GM21390 (cell line): ENCODE measurements around the gene MAU2.

Source experiments
- ATAC-seq: cut with Tn5 transposase; IDR thresholded peaks from one replicate; pipeline ENCODE4 v1.9.1; 2021; ENCODE audit not compliant: unreplicated experiment

The MAU2 gene, protein sequence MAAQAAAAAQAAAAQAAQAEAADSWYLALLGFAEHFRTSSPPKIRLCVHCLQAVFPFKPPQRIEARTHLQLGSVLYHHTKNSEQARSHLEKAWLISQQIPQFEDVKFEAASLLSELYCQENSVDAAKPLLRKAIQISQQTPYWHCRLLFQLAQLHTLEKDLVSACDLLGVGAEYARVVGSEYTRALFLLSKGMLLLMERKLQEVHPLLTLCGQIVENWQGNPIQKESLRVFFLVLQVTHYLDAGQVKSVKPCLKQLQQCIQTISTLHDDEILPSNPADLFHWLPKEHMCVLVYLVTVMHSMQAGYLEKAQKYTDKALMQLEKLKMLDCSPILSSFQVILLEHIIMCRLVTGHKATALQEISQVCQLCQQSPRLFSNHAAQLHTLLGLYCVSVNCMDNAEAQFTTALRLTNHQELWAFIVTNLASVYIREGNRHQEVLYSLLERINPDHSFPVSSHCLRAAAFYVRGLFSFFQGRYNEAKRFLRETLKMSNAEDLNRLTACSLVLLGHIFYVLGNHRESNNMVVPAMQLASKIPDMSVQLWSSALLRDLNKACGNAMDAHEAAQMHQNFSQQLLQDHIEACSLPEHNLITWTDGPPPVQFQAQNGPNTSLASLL

DNA sequence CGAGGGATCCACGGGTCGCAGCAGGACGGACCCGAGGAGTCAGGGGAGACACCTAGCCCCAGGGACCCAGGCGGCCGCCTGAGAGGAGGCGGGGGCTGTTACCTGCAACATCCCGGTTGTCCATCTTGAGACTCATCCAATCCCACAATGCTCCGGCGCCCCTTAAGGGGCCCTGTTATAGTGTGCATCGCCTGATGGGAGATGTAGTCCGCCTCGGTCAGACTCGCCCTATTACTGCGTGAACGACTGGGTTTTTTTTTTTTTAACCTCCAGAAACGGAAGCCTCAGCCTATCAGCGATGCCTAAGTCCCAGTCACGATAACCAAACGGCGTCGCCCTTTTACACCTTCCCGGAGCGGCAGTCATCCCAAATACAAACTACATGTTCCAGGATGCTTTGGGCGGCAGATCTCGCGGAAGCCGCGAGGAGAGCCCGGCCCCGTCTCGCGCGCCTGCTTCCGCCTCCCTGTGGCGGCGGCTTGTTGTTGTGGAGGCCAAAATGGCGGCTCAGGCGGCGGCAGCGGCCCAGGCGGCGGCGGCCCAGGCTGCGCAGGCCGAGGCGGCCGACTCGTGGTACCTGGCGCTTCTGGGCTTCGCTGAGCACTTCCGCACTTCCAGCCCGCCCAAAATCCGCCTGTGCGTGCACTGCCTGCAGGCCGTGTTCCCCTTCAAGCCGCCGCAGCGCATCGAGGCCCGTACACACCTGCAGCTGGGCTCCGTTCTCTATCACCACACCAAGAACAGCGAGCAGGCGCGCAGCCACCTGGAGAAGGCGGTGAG is at the start of gene MAU2, which contains the start of gene SUGP1:
Gene MAU2, plus strand, starts transcription at position 469 of the 780 bp plus-strand sequence. Its CDS starts 31 bp downstream, at position 500.
Gene SUGP1, minus strand, starts transcription at position 149 of the 780 bp plus-strand sequence. Its CDS starts 13 bp downstream, at position 136.
- ATAC-seq = peak; percentile 90

DNA sequence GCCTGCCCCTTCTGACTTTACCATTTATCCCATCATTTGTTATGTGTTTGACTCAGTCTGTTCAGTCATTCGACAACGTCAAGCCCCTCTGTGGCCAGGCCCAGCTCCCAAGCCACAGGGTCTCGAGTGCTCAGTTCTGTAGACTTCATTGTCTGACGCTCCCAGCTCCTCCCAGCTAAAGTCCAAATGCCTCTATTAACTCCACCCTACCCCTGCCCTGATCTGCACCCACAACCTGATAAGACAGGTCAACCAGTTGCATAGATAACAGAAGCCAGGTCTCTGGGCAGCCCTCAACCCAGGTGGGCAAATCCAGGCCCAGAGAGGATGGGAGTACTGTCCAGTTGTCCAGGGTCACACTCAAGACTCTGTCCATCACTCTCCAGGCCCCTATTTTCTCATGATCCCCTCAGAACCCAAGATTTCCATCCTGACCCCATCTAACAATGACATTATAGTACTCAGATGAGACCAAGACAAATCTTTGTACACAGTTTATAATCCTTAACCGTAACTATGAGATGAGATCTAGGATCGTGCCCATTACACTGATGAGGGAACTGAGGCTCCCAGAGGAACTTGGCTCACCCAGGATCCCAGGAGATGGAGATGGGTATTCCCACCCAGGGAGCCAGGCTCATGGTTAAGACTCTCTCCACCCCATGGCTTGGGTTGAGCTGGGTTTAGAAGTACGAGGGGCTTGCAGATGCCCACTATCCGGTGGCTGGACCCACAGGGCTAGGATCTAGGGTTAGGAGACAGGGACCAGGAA is 48.6 kb upstream of the MAU2 start:
- no peak for ATAC-seq

DNA sequence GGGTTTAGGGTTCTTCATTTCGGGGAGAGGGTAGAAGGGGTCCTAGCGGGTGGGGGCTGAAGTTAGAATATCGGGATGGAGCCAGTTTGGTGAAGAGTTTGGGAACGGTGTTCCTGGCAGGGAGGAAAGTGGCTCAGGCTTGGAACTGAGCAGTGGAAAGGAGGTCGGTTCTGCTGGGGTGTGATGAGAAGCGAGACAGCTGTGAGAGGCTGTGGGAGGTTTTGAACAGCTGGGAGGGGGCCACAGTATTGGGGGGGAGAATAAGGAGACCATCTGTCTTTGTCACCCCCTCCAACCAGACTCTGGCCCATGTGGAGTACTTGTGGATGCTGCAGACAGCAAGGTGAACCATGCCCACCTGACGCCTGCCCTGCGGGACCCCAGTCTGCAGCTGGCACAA is 46.5 kb upstream of the MAU2 start:
- no peak for ATAC-seq

DNA sequence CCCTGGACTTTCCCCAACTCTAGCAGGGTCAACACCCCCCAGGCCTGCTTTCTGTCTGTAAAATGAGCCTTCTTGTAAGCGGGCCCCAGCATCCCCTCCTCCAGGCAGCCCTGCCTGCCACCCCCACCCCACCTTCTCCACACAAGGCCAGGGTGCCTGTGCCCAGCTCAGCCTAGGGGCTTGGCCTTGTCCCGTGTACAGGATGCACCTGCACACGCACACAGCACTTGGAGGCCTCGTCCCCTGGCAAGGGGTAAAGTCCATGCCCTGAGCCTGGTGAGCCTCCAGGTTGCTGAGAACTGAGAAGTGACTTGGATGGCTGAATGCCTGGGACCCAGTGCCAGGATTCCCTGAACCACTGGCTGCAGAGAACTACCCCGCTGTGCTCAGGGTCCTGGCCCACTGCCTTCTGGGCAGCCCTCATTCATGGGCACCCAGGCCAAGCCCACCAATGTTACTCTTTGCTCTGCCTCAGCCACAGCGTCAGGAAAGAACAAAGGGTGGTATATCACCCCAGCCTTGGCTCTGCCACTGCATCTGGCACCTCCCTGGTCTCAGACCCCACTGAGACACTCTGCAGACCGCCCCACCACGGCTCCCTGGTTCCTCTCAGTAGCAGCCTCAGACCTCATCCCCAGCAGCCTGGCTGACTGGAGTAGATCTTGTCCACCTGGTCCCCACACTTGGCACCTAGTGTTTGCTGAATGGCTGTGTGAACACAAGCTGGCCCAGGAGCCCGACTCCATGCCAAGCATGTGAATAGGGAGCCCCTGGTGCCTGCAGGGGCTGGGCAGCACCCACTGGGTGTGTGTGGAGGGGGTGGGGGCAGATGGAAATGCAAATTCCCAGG is 45.7 kb upstream of the MAU2 start:
- ATAC-seq = no peak

DNA sequence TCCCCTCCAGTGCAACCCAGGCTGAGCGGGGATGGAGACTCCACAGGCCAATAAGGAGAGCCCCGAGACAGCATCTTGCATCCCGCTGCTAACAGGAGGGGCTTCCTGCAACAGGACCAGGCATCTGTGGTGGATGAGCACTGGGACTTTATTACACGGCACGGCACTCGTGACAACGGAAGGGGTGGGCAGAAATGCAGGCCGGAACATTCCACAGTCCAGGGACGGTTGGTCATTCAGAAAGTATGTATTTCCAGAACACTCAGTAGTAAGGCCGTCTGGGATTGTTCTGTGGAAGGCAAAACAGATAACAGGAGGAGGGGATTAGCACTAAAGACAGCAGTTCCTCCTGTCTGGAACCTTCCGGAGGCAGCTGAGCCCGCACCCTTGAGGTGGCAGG is 44.2 kb upstream of the MAU2 start:
- no peak for ATAC-seq

DNA sequence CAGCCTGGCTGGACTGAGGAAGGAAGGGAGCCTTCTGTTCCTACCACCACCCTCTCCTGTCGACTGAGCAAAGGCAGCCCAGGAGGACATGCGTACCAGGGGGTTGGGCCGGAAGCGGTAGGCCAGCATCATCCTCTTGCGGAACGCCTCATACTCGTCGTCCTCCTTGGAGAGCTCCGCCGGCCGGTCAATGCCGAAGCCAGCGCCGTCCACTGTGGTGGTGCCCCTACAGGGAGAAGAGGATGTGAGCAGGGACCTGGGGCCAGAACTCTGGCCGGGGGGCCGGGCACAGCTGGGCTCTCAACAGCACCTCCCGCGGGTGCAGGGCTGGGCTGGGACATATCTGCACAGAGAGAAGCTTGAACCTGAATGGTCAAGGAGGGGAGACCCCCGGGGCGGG is 43.8 kb upstream of the MAU2 start:
- ATAC-seq = no peak

DNA sequence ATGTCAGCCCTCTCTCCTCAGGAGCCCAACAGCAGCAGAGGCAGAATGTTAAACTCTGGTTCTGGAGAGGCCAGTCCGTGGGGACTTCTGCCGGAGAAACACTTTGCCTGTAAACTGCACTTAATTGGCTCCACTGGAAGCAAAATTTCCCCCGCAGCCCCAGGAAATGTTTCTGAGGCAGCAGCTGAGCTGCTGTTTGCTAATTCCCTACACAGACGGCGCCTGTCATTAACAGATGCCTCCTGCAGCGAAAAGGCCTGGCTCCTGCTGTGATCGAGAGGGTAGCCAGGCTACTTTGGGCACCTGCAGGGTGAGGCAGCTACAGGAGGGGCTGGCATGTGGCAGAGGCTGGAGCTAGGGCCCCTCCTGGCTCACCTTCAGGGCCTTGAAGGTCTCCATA is 42.3 kb upstream of the MAU2 start:
- no peak for ATAC-seq

DNA sequence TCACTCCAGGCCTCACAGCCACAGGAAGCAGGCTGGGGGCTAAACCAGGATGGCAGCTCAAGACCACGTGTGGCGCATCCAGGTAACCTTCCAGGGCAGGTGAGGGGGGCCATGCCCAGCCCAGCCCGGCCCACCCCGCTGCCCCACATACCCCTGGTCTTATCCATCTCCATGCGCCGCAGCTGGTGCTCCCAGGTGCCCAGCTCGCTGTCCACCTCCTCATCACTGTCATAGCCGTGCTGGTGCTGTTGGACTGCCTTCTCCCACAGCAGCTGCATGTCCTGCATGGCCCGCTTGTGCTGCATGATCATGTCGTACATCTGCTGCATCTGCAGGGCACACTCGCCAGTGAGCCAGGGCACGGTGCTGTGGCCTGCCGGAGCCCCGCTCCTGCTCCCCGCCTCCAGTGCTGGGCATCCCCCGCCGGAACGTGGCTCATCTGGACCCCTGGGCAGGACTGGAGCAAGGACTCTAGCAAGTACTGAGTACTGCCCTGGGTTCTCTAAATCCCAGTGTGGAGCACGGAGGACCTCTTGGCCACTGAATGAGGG is 41.5 kb upstream of the MAU2 start:
- no peak for ATAC-seq

DNA sequence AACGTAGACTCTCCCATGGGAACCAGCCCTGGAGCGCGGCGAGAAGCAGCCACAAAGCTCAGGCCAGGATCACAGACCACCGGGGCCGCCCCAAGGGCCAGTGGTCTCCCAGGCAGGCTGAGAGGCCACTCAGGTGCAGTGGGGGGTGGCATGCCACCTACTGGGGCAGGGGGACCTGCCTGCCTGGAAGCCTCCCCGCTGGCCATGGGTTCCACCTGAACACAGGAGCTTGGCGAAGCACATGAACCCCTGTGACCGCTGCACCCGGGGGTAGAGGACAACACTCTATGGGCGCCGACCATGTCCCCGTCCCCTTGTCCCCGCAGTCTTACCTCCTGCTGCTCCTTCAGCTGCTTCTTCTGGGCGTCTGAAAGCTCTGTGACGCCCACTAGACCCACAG is 40.8 kb upstream of the MAU2 start:
- no peak for ATAC-seq

DNA sequence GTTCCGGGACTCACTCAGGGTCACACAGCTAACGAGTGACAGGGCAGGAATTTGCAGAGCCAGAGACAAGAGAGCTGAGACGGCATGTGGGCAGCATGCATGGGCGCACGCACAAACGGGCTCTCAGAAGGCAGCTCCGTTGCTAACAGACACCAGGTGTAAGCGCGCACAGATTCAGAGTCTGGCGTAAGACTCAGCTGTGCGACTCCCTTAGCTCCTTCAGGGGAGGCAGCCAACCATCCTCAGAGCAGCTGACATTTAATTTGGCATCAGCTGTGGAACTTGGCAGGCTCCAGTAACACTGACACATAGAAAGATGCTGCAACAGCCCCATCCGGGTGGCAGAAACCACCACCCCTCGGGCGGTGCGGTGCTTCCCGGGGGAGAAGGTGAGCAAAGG is 40.1 kb upstream of the MAU2 start:
- ATAC-seq = no peak

DNA sequence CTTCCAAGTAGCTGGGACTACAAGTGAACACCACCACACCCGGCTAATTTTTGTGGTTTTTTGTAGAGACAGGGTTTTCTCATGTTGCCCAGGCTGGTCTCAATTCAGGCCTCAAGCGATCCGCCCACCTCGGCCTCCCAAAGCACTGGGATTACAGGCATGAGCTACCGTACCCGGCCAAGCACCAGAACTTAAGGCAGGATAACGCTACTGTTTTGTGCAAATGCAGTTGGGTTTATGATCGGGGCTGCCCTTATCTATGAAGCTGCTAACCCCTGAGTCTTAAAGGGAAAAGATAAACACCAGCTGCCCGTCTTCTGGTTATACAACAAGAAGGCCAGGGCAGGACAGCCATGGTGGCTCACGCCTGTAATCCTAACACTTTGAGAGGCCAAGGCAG is 34.9 kb upstream of the MAU2 start:
- no peak for ATAC-seq

DNA sequence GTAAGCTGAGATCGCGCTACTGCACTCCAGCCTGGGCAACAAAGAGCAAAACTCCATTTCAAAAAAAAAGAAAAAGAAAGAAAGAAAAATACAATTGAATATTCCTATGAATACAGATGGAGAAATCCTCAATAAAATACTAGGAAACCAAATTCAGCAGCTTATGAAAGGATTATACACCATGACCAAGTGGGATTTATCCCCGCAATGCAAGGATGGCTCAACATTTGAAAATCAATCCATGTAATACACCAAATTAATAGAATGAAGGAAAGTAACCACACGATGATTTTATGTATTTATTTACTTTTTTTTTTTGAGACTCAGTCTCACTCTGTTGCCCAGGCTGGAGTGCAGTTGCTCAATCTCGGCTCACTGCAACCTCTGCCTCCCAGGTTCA is 28.0 kb upstream of the MAU2 start:
- ATAC-seq = no peak

DNA sequence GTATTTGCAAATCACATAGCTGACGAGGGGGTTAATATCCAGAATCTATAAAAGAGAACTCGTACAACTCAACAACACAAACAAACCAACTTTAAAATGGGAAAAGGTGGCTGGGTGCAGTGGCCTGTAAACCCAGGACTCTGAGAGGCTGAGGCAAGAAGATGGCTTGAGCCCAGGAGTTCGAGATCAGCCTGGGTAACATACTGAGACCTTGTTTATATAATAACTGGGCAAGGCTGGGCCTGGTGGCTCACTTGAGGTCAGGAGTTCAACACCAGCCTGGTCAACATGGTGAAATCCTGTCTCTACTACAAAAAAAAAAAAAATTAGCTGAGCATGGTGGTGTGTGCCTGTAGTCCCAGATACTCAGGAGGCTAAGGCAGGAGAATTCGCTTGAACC is 25.7 kb upstream of the MAU2 start:
- ATAC-seq = no peak

DNA sequence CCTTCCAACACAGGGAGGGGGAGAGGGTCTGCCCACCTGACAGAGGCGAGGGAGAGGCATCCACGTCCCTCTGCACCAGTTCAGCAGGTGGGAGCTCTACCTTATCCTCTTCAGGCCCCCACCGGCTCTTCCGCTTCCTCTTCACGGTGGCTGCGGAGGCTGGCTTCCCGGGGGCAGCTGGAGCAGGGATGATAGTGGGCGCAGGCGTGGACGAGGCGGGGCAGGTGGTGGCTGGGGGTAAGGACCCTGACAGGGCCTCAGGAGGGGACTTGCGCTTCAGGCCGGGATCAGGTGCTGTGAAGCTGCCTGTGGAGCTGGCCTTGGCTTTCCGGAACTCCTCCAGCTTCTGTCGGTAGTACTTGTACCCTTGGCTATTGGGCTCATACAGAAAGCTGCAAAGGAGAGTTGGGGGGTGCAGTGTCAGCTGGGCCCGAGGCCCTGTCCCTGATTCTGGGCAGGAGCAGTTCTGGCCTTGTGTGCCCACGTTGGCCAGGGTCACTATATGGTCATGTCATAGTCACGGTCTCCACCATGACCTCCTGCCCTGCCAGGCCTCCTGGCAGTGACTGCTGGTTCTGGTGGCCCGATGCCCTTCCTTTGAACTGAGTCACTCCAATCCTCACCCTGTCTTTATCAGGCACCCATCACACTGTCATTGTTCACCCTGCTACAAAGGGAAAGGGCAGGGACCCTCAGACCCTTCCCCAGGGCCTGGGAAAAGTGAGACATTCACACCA is 23.5 kb upstream of the MAU2 start:
- no peak for ATAC-seq

DNA sequence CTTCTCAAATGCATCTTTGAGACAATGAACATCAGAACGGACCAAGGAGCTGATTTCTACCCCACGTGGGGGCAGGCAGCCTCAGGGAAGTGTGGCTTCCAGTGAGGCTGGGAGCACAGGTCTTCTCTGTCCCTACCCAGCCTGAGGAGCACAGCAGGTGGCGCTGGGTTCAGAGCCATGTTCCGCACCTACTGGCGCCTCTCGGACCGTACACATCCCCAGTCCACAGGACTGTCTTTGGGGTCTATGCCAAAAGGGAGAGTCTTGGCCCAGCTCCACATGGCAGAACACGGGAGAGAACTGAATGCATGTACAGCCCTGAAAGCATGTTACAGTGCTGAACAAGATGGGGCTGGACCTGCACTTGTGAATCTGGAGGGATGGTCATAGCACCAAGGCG is 22.9 kb upstream of the MAU2 start:
- no peak for ATAC-seq

DNA sequence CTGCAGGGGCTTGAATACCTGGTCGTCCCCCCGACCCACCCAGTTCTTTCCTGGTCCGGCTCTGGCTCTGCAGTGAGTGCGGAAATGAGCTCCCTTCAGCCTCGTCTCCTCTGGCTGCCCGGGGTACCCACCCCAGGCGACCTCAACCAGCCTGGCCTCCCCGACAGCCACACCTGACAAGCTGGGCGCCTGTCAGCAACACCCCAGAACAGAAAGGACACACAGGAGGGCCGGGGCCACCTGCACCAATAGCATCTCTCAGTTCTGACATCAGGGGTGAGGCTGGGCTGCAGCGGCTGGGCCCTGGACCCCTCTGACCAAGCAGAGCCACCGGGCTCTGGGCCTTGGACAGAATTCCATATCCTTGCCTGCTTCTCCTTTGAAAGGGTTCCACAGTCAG is 20.0 kb upstream of the MAU2 start:
- no peak for ATAC-seq

DNA sequence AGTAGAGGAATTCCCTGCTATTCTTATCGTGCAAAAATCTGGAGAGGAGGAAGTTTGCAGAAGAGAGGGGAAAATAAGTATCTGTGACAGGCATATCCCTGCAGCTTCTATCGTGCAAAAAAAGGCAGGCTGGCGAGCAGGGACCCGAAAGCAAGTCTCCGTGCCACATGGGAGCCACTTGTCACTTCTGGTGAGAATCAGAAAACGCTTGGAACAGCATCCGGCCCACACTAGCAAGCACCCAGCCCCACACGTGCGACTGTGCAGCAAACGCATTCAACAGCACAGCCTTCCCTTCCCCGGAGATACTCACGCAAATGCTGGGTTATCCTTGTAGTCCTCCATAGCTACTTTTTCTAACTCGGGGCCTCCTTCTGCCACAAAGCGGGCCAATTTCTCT is 17.2 kb upstream of the MAU2 start:
- ATAC-seq = no peak

DNA sequence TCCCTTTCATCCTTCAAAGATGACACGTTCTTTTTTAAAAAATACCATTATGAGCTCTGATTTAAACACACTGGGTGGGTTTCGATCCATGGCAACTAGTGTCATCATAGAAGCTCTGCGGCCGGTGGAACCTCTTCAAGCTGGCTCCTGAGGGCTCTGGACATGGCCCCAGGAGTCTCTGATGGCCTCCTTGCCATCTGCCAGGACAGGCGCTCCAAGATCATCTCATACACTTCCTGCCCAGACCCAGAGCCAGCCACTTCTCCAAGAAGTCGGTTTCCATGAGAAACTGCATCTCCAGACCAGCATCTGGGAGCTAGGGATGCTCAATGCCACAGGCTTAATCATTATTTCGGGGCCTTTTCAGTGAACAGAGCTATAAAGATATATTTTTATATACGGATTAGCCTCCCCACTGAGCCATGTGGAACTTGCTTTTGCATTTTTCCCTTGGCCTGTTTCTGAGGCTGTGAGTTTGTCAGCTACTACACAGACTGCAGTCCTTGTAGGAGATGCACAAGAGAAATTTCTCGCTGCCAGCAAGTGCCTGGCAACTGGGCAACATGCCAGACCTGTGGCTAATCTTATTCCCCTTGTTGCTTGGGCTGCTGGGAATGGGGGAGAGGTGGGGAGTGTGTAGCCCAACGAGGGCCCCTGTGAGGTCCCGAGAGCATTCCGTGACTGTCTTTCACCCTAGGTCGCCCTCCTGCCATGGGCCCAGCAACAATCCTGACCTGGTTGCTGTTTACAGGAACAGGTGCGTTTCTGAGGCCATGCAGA is 16.3 kb upstream of the MAU2 start:
- no peak for ATAC-seq
